HepG2 (cell line): ENCODE data around the gene KIF26B. TPM values are rescaled to one million over a fixed set of nuclear protein-coding genes. Genes with fewer than 3 reads are reported as not detected.
A peak's percentile ranks its signal among the peaks of the same experiment; 100 is the strongest.

Source experiments
- HNF4A ChIP-seq: sonication (generic); formaldehyde crosslinking; IDR thresholded peaks from 2 replicates; pipeline ENCODE4 v1.4.0; 2020; ENCODE audit warnings: missing genetic modification reagents
- PITX1 ChIP-seq: sonication (generic); formaldehyde crosslinking; IDR thresholded peaks from 2 replicates; pipeline ENCODE4 v1.5.1; 2020; ENCODE audit warnings: mild to moderate bottlenecking, missing genetic modification reagents
- RNF2 ChIP-seq: fragments of 450-650 bp; conservative IDR thresholded peaks from 2 replicates; pipeline ENCODE4 v1.6.1; 2016; ENCODE audit warnings: low read depth
- SALL1 ChIP-seq: sonication (generic); formaldehyde crosslinking; IDR thresholded peaks from 2 replicates; pipeline ENCODE4 v1.8.0; 2022; ENCODE audit warnings: mild to moderate bottlenecking, missing genetic modification reagents
- SCMH1 ChIP-seq: sonication (generic); formaldehyde crosslinking; IDR thresholded peaks from 2 replicates; pipeline ENCODE4 v1.9.0; 2021; ENCODE audit warnings: missing genetic modification reagents, mild to moderate bottlenecking, borderline replicate concordance
- ZMYM4 ChIP-seq: sonication (generic); formaldehyde crosslinking; IDR thresholded peaks from 2 replicates; pipeline ENCODE4 v1.8.1; 2023; ENCODE audit warnings: mild to moderate bottlenecking, missing genetic modification reagents
- ZNF644 ChIP-seq: IDR thresholded peaks from 2 replicates; pipeline ENCODE4 v1.6.1; 2016; ENCODE audit warnings: low read depth
- ZNF709 ChIP-seq: sonication (generic); formaldehyde crosslinking; IDR thresholded peaks from 2 replicates; pipeline ENCODE4 v1.5.0; 2020; ENCODE audit warnings: mild to moderate bottlenecking, missing genetic modification reagents
- ZNF780A ChIP-seq: sonication (generic); formaldehyde crosslinking; IDR thresholded peaks from 2 replicates; pipeline ENCODE4 v1.8.0; 2022; ENCODE audit warnings: mild to moderate bottlenecking, missing genetic modification reagents, moderate library complexity
- ZUFSP ChIP-seq: sonication (generic); formaldehyde crosslinking; IDR thresholded peaks from 2 replicates; pipeline ENCODE4 v1.9.0; 2021; ENCODE audit warnings: missing genetic modification reagents, mild to moderate bottlenecking, borderline replicate concordance
- polyA plus RNA-seq, 8 experiments: library from polyadenylated mRNA; depleted of rRNA in 3 of 8; stranded (reverse) in 7 of 8; unstranded in 1 of 8; fragments of >200 nt; fragmentation: Illumina TruSeq in 4 of 8; extraction: Trizol in 4 of 8; gene quantifications; 2 replicates each; pipeline versions ENCODE4 v1.2.1 to v1.2.3, GENCODE V29; 2011 to 2016; ENCODE audit warnings: low read depth in 4 of 8, missing spikeins in 1 of 8, mixed read lengths in 1 of 8; ENCODE audit not compliant: insufficient read depth in 1 of 8
- total RNA-seq, 5 experiments: library from RNA; depleted of rRNA; stranded (reverse); fragments of >200 nt; fragmentation: Illumina TruSeq; extraction: Trizol; gene quantifications; 2 replicates each; pipeline ENCODE4 v1.2.3, GENCODE V29; 2016; ENCODE audit warnings: low read depth in 1 of 5
- TF ChIP-seq, protein P1 (sequence below): sonication (generic); formaldehyde crosslinking; IDR thresholded peaks from 2 replicates; pipeline ENCODE4 v1.4.0; 2020; ENCODE audit warnings: missing genetic modification reagents, mild to moderate bottlenecking, borderline replicate concordance
- TF ChIP-seq, protein P2 (sequence below): sonication (generic); formaldehyde crosslinking; IDR thresholded peaks from 2 replicates; pipeline ENCODE4 v1.8.0; 2022; ENCODE audit warnings: mild to moderate bottlenecking, missing genetic modification reagents, borderline replicate concordance

KIF26B gene
- total and polyA plus RNA-seq, 2 of the 13 experiments (the other 11 are each of a cell fraction or from before 2014, with no cell fraction given), result 0.08 to 0.09 TPM

- TF ChIP-seq, protein P1, sequence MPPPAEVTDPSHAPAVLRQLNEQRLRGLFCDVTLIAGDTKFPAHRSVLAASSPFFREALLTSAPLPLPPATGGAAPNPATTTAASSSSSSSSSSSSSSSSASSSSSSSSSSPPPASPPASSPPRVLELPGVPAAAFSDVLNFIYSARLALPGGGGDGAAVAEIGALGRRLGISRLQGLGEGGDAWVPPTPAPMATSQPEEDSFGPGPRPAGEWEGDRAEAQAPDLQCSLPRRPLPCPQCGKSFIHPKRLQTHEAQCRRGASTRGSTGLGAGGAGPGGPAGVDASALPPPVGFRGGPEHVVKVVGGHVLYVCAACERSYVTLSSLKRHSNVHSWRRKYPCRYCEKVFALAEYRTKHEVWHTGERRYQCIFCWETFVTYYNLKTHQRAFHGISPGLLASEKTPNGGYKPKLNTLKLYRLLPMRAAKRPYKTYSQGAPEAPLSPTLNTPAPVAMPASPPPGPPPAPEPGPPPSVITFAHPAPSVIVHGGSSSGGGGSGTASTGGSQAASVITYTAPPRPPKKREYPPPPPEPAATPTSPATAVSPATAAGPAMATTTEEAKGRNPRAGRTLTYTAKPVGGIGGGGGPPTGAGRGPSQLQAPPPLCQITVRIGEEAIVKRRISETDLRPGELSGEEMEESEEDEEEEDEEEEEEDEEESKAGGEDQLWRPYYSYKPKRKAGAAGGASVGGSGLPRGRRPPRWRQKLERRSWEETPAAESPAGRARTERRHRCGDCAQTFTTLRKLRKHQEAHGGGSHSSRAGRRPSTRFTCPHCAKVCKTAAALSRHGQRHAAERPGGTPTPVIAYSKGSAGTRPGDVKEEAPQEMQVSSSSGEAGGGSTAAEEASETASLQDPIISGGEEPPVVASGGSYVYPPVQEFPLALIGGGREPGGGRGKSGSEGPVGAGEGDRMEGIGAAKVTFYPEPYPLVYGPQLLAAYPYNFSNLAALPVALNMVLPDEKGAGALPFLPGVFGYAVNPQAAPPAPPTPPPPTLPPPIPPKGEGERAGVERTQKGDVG (CRISPR knock-in tag), result no peak
- TF ChIP-seq ZNF709 (CRISPR knock-in tag), result no peak
- TF ChIP-seq, protein P2, sequence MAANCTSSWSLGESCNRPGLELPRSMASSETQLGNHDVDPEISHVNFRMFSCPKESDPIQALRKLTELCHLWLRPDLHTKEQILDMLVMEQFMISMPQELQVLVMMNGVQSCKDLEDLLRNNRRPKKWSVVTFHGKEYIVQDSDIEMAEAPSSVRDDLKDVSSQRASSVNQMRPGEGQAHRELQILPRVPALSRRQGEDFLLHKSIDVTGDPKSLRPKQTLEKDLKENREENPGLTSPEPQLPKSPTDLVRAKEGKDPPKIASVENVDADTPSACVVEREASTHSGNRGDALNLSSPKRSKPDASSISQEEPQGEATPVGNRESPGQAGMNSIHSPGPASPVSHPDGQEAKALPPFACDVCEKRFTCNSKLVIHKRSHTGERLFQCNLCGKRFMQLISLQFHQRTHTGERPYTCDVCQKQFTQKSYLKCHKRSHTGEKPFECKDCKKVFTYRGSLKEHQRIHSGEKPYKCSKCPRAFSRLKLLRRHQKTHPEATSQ, result no peak
- TF ChIP-seq ZNF780A (CRISPR knock-in tag), result no peak
- TF ChIP-seq PITX1, result no peak
- TF ChIP-seq HNF4A (CRISPR knock-in tag), result peak; percentile 82
- peak; percentile 51; the same call in 1 of the 2 replicates for TF ChIP-seq ZMYM4 (CRISPR knock-in tag)
- no peak for TF ChIP-seq ZUFSP
- peak; percentile 62 for TF ChIP-seq ZNF644 (CRISPR knock-in tag)
- no peak for TF ChIP-seq RNF2
- TF ChIP-seq SALL1 (CRISPR knock-in tag), result peak; percentile 22; the same call in 1 of the 2 replicates
- TF ChIP-seq SCMH1, result no peak
- TF ChIP-seq, all 625 proteins: peak for 10
Measured at GRCh38 chr1:245558069-245558468, 403.3 kb downstream of the KIF26B start (continued).
